ENCODE results near the gene INSR.

INSR gene

DNA sequence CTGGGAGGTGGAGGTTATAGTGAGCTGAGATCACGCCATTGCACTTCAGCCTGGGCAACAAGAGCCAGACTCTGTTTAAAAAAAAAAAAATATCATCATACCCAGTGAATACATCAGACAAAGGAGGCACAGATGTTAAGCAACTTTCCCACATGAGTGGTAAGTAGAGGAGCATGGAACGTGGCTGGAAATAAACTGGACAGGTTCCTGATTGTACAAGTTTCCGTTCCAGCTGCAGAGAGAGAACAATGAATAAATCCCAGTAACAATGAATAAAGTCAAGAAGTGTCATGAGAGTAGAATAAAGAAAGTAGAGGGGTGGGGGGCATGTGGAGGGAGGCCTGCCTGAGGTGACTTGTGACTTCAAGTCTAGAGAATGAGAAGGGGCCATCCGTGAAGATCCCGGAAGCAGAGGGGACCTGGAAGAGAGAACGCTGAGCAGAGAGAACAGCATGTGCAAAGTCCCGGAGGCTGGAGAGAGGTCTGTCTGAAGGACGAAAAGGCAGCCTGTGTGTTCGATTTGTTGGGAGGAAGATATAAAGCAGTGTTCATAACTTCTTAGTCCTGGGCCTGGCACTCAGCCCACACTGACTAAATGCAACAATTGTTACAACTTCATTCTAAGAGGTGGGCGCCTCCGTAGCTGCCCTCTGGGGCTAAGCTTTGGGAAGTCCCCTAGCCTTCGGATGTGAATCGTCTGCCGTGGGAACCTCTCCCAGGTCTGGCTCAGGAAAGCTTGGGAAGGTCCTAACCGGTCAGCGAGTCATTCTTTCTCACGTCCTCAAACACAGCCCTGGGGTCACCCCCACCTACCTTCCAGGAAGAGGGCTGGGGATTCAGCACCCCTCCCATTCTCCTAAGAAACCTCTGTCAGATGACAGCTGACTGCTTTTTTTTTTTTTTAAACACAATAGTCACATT lies 39.2 kb upstream of the INSR start:
- Histone ChIP-seq H3K27ac (replicated peaks) (no peak overlapping the region), H3K4me3 (replicated peaks; ENCODE audit: insufficient read depth, low read length) (no peak overlapping the region), H3K27me3 (ENCODE audit: insufficient read depth, poor library complexity, severe bottlenecking) (no peaks in the 10 kb centered on the region)
- TF ChIP-seq, protein P1, sequence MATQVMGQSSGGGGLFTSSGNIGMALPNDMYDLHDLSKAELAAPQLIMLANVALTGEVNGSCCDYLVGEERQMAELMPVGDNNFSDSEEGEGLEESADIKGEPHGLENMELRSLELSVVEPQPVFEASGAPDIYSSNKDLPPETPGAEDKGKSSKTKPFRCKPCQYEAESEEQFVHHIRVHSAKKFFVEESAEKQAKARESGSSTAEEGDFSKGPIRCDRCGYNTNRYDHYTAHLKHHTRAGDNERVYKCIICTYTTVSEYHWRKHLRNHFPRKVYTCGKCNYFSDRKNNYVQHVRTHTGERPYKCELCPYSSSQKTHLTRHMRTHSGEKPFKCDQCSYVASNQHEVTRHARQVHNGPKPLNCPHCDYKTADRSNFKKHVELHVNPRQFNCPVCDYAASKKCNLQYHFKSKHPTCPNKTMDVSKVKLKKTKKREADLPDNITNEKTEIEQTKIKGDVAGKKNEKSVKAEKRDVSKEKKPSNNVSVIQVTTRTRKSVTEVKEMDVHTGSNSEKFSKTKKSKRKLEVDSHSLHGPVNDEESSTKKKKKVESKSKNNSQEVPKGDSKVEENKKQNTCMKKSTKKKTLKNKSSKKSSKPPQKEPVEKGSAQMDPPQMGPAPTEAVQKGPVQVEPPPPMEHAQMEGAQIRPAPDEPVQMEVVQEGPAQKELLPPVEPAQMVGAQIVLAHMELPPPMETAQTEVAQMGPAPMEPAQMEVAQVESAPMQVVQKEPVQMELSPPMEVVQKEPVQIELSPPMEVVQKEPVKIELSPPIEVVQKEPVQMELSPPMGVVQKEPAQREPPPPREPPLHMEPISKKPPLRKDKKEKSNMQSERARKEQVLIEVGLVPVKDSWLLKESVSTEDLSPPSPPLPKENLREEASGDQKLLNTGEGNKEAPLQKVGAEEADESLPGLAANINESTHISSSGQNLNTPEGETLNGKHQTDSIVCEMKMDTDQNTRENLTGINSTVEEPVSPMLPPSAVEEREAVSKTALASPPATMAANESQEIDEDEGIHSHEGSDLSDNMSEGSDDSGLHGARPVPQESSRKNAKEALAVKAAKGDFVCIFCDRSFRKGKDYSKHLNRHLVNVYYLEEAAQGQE (IDR thresholded peaks at IDR 0.05; ENCODE audit: insufficient replicate concordance, low read depth), result no peak
- TF ChIP-seq, protein P2, sequence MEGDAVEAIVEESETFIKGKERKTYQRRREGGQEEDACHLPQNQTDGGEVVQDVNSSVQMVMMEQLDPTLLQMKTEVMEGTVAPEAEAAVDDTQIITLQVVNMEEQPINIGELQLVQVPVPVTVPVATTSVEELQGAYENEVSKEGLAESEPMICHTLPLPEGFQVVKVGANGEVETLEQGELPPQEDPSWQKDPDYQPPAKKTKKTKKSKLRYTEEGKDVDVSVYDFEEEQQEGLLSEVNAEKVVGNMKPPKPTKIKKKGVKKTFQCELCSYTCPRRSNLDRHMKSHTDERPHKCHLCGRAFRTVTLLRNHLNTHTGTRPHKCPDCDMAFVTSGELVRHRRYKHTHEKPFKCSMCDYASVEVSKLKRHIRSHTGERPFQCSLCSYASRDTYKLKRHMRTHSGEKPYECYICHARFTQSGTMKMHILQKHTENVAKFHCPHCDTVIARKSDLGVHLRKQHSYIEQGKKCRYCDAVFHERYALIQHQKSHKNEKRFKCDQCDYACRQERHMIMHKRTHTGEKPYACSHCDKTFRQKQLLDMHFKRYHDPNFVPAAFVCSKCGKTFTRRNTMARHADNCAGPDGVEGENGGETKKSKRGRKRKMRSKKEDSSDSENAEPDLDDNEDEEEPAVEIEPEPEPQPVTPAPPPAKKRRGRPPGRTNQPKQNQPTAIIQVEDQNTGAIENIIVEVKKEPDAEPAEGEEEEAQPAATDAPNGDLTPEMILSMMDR (IDR thresholded peaks at IDR 0.05; ENCODE audit: insufficient read depth, low read length), result no peak
- TF ChIP-seq GABPA (IDR thresholded peaks at IDR 0.05; ENCODE audit: low read depth) (no peak), SPI1 (IDR thresholded peaks at IDR 0.05; ENCODE audit: borderline replicate concordance, low read depth) (no peak), POLR2AphosphoS5 (IDR thresholded peaks at IDR 0.05; ENCODE audit: low read depth) (no peak)
- DNase-seq (ENCODE audit: low read depth in 1 of 2, low spot score in 1 of 2), result no peak

DNA sequence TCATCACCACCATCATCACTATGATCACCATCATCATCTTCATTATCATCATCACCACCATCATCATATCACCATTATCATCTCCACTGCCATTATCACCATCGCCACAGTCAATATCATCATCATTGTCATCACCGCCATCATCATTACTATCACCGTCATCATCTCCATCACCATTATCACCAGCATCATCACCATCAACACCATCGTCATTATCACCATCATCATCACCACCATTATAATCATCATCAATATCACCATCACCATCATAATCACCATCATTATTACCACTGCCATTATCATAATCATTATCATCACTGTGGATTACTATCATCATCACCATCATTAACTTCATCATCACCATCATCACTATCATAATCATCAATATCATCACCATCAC lies 37.2 kb upstream of the INSR start:
- no peak overlapping the region for H3K4me3 ChIP-seq (replicated peaks; ENCODE audit: insufficient read depth, low read length)
- TF ChIP-seq, protein P1 (IDR thresholded peaks at IDR 0.05; ENCODE audit: insufficient replicate concordance, low read depth), result no peak
- TF ChIP-seq SPI1 (IDR thresholded peaks at IDR 0.05; ENCODE audit: borderline replicate concordance, low read depth) (no peak), GABPA (IDR thresholded peaks at IDR 0.05; ENCODE audit: low read depth) (no peak), POLR2AphosphoS5 (IDR thresholded peaks at IDR 0.05; ENCODE audit: low read depth) (no peak)
- TF ChIP-seq, protein P2 (IDR thresholded peaks at IDR 0.05; ENCODE audit: insufficient read depth, low read length), result no peak
- no peaks in the 10 kb centered on the region for H3K27me3 ChIP-seq (ENCODE audit: insufficient read depth, poor library complexity, severe bottlenecking)
- no peak for DNase-seq (ENCODE audit: low read depth in 1 of 2, low spot score in 1 of 2)
- no peak overlapping the region for H3K27ac ChIP-seq (replicated peaks)

DNA sequence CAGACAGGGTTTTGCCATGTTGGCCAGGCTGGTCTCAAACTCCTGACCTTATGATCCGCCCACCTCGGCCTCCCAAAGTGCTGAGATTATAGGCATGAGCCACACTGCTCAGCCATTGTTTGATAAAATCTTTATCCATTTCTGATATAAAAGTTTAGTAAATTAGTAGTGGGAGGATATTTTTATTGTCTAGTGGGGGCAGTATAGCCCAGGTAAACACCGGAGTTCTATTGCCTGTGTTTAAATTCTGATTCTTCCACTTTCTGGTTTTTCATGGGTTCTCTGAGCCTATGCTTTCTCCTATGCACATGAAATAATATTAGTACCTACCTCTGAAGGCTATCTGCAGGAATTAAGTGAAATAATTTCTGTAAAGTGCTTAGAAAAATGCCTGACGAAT lies 34.4 kb upstream of the INSR start:
- Histone ChIP-seq H3K27ac (replicated peaks) (no peak overlapping the region), H3K4me3 (replicated peaks; ENCODE audit: insufficient read depth, low read length) (no peak overlapping the region), H3K27me3 (ENCODE audit: insufficient read depth, poor library complexity, severe bottlenecking) (no peaks in the 10 kb centered on the region)
- TF ChIP-seq GABPA (IDR thresholded peaks at IDR 0.05; ENCODE audit: low read depth), result no peak
- TF ChIP-seq, protein P2 (IDR thresholded peaks at IDR 0.05; ENCODE audit: insufficient read depth, low read length), result no peak
- no peak for TF ChIP-seq POLR2AphosphoS5 (IDR thresholded peaks at IDR 0.05; ENCODE audit: low read depth)
- TF ChIP-seq, protein P1 (IDR thresholded peaks at IDR 0.05; ENCODE audit: insufficient replicate concordance, low read depth), result no peak
- no peak for TF ChIP-seq SPI1 (IDR thresholded peaks at IDR 0.05; ENCODE audit: borderline replicate concordance, low read depth)
- DNase-seq (ENCODE audit: low read depth in 1 of 2, low spot score in 1 of 2), result no peak
